GM15510 (cell line): Measurements from ENCODE around the gene UHRF2.

Experiments
- POLR2A ChIP-seq: IDR thresholded peaks from 3 replicates; pipeline ENCODE4 v1.6.1; 2011; ENCODE audit warnings: borderline replicate concordance; ENCODE audit not compliant: insufficient read length; ENCODE audit errors: extremely low read depth

UHRF2 gene

GRCh38 chr9:6415266-6415665 is 2.3 kb downstream of the UHRF2 start:
- no peak for TF ChIP-seq POLR2A

- TF ChIP-seq POLR2A = no peak
Observed at GRCh38 chr9:6417186-6417585, 4.2 kb downstream of the UHRF2 start.

GRCh38 chr9:6418764-6419163 is 5.8 kb downstream of the UHRF2 start:
- TF ChIP-seq POLR2A = no peak

DNA sequence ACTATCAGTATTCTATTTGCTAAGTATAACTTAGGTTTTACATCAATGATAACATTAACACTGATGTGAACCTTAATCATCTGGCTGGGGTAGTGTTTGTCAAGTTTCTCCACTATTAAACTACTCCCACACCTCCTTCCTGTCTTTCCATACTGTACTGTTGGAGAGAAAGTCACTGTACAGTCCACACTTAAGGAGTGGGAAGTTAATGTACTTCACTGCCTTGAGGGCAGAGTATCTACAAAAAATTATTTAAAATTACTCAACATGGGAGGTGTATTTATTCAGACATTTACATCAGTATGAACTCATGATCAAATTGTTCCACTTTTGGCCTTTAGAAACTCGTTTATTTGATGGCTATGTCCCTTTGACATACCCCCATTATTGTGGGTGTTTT is 11.9 kb downstream of the UHRF2 start:
- no peak for TF ChIP-seq POLR2A

- TF ChIP-seq POLR2A = no peak
Observed at GRCh38 chr9:6426117-6426516, 13.1 kb downstream of the UHRF2 start.

DNA sequence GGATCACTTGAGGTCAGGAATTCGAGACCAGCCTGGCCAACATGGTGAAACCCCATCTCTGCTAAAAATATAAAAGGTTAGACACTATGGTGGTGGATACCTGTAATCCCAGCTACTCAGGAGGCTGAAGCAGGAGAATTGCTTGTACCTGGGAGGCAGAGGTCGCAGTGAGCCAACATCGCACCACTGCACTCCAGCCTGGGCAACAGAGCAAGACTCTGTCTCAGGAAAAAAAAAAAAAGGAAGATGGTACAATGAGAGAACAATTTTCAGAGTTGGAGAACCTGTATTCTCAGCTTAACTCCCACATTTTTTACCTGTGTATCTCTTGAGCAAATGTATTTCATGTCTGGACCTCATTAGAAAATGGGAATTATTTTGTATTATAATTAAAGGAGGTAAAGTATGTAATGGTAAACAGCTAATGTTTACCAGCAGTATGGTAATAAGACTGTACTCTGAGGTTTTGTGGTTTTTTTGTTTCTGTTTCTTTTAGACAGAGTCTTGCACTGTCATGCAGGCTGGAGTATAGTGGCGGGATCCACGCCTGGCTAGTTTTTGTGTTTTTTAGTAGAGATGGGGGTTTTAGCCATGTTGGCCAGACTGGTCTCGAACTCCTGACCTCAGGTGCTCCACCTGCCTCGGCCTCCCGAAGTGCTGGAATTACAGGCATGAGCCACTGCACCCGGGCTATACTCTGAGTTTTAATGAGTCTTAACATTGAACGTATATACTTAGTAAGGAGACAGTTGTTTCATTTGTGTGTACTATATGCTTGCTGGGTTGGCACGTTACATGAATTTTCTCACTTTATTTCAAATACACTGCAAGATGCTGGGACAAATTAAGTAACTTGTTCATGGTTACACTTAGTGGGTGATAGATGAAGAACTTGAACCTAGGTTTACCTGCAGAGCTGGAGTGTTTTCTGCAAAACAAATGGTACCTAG is 16.2 kb downstream of the UHRF2 start:
- no peak for TF ChIP-seq POLR2A

DNA sequence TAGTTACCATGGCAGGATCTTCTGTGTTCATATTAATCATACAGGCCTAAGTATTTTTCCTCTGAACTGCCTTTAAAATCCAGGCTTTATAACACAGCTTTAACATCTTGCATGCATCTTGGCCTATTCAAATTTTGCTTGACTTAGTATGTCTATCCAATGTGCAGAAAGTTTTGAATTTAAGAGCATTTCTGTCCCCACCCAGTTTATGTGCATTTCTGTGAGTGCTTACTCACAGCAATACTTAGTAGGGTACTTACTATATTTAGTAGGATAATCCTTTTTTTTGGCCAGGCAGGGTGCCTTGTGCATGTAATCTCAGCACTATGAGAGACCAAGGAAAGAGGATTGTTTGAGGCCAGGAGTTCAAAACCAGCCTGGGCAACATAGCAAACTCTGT is 18.0 kb downstream of the UHRF2 start:
- no peak for TF ChIP-seq POLR2A

DNA sequence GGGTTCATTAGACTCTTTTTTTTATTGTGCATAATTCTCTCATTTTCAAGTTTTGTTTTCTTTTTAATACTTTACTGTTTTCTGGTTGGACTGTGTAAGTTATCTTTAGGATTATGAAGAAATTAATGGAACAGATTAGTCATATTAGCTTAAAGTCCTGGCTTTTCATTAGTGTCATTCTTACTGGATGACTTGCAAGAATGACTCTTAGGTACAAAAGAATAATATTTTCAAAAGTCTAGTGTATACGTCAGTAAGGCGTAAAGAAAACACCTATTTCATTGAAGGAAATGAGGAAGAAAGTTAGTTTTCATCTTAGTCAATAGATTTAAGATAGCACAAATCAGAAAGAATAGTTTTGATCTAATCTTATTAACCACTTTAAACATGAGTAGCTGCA is 20.4 kb downstream of the UHRF2 start:
- TF ChIP-seq POLR2A = no peak

GRCh38 chr9:6439051-6439703 is 26.2 kb downstream of the UHRF2 start:
- TF ChIP-seq POLR2A = no peak

GRCh38 chr9:6440405-6440804 is 27.4 kb downstream of the UHRF2 start:
- TF ChIP-seq POLR2A = no peak

GRCh38 chr9:6441269-6441668 is 28.3 kb downstream of the UHRF2 start:
- no peak for TF ChIP-seq POLR2A

- TF ChIP-seq POLR2A = no peak
Observed at GRCh38 chr9:6443661-6444060, 30.7 kb downstream of the UHRF2 start.

- TF ChIP-seq POLR2A = no peak
Observed at GRCh38 chr9:6444128-6444527, 31.1 kb downstream of the UHRF2 start.

DNA sequence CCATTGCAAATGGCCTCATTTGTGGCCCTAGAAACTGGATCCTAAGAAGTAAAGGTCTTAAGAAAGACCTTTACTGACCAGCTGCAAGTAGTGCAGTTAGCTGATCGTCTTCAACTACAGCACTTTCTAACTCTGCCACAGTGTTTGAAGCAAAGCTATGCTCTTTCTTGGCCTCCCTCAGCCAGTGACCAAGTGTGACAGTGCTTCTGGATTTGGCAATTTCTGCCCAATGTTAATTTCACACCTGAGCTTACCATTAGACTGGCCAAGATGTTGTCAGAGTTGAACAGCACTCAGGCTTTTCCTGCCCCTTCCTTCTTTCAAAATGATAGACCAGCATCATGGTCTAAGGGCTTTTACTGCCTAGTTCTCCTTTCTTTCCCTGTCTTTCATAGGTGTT is 36.1 kb downstream of the UHRF2 start:
- no peak for TF ChIP-seq POLR2A

DNA sequence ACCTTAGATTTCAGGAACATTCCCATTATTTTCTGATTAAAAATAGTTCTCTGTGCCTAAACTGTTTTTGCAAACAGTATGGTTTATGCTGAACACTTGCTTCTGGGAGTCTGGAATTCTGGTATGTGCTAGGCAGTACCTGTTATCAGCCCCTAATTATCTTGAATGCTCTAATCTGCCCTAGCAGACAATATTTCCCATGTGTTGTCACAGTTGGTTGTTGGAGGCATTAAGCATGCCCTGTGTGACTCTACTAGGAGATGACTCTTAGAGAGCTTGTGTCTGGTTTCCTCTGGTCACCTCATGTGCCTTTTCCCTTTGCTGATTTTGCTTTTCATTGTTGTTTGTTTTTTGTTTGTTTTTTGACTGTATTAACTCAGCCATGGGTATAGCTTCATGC is 36.6 kb downstream of the UHRF2 start:
- TF ChIP-seq POLR2A = no peak

DNA sequence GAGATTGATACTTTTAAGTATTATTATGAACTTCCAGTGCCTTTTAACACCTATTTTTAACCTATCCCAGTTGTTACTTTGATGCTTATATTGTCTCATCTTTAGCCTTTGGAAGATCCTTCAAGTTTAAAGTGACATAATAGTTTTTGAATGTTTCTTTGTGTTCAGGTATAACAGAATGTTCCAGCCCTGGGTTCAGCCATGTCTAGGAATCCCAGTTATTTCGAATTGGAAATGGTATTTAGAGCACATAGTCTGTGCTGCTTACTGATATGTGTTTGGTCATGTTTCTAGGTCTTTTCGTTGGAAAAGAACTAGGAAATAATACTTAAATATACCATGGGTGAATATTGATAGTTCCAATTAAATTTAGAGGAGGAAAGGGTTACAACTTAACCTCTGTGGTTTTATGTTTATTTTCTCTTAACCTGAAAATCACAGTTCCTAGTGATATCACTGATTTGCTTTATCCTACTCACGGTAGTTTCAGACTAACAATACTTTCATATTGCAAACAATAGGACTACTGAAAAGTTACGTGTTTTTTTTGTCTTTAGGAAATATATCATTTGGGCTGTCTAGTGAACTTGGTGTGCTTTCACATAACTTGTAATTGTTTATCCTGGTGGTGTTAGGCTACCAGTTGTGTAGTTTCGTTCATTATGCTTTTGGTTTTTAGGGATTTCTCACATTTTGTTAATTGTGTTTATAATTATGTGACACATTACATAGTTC is 37.8 kb downstream of the UHRF2 start:
- no peak for TF ChIP-seq POLR2A

GRCh38 chr9:6459718-6460117 is 46.7 kb downstream of the UHRF2 start:
- no peak for TF ChIP-seq POLR2A
